Dermis microvascular lymphatic vessel endothelial cell (primary cell): ENCODE data around the gene LSAMP. TPM values are rescaled to one million over a fixed set of nuclear protein-coding genes. Genes with fewer than 3 reads are reported as not detected.
"Not testable (repeated sequence)": the region's sequence is repeated elsewhere in the genome, so short reads cannot be mapped to it uniquely, and the experiment has no call there.

ENCODE experiments used
- DNase-seq, 2 donors: peaks; one replicate each; pipeline versions ENCODE4 v3.0.0 to v3.0.0-alpha.2; 2010; ENCODE audit warnings: low read depth in 2 of 2
- total RNA-seq: library from RNA; depleted of rRNA; stranded (reverse); fragments of >200 nt; gene quantifications from 2 replicates; pipeline ENCODE4 v1.2.1, GENCODE V29; 2014

LSAMP gene
- total RNA-seq, 1 donor from 2014 or later = not detected

GRCh38 chr3:116241677-116242076, 203.6 kb downstream of the LSAMP start:
- no peak for DNase-seq

DNA sequence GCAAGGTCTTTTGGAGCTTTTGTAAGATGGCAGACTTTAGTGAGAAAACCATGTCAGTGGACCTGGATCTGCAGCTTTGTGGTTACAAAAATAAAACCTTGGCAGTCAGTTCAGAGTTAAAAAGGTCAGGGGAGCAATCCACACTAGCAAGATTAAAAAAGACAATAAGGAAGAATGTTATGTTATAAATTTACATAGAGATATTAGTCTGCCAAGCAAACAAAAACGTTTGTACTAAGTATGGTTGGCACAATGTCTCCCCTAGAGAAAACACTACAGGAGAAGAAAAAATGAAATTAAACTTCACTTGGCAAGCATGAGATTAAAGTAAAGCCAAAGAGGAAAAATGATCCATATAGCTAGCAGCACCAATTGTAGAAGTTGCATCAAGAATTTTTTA, 205.0 kb downstream of the LSAMP start:
- no peak for DNase-seq

GRCh38 chr3:116238846-116239565, 206.3 kb downstream of the LSAMP start:
- DNase-seq = no peak

- DNase-seq = no peak
These were observed 211.5 kb downstream of the LSAMP start for GRCh38 chr3:116233711-116234357.

DNA sequence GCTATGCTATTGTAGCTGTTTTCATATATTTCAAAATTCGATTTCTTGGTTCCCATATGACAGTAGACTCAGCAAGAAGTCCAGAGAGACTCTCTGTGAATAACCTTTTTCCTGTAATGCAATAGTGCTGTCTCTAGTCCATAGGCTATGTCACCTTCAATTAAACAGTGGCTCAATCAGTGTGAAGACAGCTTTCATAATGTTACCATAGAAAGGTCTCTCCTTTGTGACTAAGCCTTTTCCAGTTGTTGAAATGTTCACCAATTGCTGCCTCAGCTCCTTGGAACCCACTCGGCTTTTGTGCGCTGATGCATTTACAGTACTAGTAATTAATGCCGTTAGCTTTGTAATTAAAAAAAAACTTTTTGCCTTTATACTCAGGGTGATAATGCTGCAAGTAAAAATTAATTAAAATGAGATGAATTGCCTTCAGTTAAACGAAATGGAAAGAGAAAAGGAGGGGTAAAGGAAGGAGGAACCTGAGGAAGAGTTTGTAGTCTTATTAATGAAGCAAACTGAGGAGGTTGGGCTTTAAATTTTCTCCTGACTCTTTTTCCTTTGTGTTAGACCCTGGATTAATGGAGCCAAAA, 214.8 kb downstream of the LSAMP start:
- DNase-seq = no peak

- no peak for DNase-seq
These were observed 219.0 kb downstream of the LSAMP start for GRCh38 chr3:116226266-116226665.

DNA sequence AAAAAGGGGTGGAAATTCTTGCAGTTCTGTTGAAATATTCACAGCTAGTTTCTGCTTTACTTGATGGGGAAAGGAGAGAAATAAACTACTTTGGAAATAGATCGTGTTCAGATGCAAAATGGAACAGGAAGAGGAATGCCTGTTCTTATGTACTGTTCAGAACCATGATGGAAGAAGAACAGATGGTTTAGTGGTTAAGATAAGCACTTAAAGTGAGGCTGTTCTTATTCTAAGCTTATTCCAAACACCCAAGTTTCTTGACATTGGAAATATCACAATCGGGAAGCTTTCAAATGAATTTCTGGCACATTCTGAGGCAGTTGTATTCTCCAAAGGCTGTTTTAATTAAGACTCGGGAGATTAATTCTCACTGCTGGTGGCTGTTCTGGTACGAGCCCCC, 228.5 kb downstream of the LSAMP start:
- DNase-seq = no peak

GRCh38 chr3:116211901-116212300, 233.4 kb downstream of the LSAMP start:
- no peak for DNase-seq

GRCh38 chr3:116208830-116209229, 236.5 kb downstream of the LSAMP start:
- not testable (repeated sequence) for DNase-seq

DNA sequence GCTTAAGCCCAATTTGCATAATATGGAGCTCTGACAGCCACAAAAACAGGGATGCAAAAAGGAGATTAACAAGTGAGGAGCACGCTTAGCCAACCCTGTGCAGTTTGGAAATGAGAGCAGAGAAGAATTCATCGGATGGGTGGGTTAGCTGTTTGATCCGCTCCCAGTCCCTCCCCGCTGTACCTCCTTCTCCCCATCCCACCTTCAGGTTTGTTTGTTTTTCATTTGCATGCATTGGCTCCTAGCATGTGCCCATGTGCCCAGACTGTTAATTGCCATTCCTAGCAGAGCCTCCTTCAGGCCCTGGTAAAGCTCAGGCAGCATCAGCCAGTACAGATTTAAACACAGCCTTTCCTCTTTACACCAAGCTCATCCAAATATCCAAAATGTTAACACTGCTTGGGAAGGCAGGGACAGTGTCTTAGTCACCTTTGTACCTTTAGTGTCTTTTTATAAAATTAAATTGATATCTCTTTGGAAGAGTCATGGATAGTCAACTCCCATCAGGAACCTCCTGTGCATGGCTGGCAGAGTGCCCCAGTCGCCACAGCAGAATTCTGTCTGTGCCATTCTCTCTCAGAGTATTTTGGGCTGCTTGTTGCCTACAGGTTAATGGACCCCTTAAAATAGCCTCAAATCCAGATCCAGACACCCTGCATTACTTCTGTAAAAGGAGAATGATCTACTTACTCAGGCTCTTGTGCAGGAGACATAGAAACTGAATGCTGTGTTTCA, 244.2 kb downstream of the LSAMP start:
- DNase-seq = no peak

GRCh38 chr3:116199063-116199462, 246.2 kb downstream of the LSAMP start:
- no peak for DNase-seq

DNA sequence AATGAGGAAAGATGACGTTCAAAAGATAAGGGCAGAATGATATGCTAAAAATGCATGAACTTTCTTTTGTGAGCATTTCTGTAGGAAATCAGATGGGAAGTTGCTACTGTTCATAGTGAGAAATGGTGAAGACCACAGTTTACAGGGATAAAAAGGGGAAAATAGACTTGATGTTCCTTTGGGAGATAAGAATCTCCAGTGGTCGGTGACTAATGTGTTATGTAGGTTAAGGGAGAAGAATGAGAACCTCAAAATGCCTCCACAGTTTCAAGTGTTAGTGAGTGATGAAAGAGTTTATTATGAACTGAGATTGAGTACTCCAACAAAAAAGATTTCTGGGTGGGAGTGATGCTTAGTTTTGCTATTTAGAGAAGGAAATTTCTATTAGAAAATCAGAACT, 247.2 kb downstream of the LSAMP start:
- DNase-seq = no peak

- no peak for DNase-seq
These were observed 252.8 kb downstream of the LSAMP start for GRCh38 chr3:116192464-116192863.

GRCh38 chr3:116191409-116191808, 253.9 kb downstream of the LSAMP start:
- no peak for DNase-seq

DNA sequence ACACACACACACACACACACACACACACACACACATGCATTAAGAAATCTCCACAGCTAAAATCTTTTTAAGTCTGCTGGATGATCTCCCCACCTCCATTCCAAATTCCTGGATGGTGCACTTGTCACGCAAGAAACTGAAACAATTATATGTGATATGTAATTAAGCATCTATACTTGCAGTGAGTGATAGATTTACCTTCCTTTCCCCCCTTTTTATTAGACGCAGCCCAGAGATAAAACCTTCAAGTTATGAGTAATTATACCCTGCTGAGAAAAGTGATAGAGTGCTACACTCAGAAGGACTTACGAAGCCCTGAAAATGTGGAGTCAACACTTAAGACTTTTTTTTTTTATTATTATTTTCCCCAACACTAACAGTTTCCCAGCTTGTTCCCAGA, 255.2 kb downstream of the LSAMP start:
- DNase-seq = no peak

GRCh38 chr3:116188231-116188785, 257.0 kb downstream of the LSAMP start:
- DNase-seq = no peak

GRCh38 chr3:116186049-116186448, 259.2 kb downstream of the LSAMP start:
- DNase-seq = no peak

DNA sequence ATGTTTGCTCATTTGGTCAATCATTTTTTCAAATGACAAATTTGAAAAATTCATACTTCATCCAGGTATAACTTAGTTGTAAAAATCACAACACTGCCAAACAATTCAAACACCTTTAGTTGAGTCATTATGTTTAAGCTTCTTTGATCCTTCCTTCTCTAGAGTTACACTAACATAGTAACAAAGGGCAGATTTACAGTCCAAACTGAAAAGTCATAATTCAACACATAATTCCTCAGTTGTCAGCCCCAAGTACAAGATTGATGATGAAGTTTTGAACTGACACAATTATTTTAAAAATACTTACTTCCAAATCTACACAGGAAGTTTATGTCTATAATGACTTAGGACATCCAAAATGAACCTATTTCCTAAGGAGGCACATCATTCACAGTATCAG, 264.1 kb downstream of the LSAMP start:
- DNase-seq = no peak

- no peak for DNase-seq
These were observed 266.2 kb downstream of the LSAMP start for GRCh38 chr3:116179091-116179490.

GRCh38 chr3:116176974-116177555, 268.2 kb downstream of the LSAMP start:
- no peak for DNase-seq

DNA sequence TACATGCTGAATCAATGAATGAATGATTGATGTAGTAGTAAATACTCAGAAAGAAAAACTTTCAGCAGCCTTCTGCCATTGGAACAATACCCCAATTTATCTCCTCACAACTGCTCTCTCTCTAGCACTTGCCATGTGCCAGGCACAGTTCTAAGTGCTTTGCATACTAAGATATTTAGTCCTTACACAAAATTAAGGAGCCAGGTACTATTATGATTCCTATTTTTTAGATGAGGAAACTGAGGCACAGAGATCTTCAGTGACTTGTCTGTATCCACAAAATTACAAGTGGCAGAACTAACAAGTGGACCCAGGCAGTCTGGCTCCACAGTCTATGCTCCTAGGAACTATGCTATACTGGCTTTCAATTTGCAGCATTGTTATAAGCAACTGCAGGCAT, 279.2 kb downstream of the LSAMP start:
- DNase-seq = no peak

- DNase-seq = no peak
These were observed 279.6 kb downstream of the LSAMP start for GRCh38 chr3:116165641-116166040.
